PFSK-1 (cell line): ENCODE data around the gene EXOC6B.

Experiments
- FOXP2 ChIP-seq: optimal IDR thresholded peaks from 2 replicates; pipeline ENCODE3; 2011; ENCODE audit warnings: borderline replicate concordance, control low read depth, inconsistent platforms; ENCODE audit not compliant: insufficient read depth; ENCODE audit errors: extremely low read length, extremely low read depth
- POLR2AphosphoS5 ChIP-seq: IDR thresholded peaks from 2 replicates; pipeline ENCODE4 v1.6.1; 2012; ENCODE audit warnings: low read depth, mild to moderate bottlenecking, control low read depth, low read length, moderate library complexity
- REST ChIP-seq, 2 experiments: IDR thresholded peaks; 2 replicates each; pipeline versions ENCODE4 v1.6.1 to v1.8.0; 2011 to 2012; ENCODE audit warnings: low read depth in 2 of 2, low read length in 2 of 2, control low read depth in 1 of 2, inconsistent platforms in 1 of 2, mild to moderate bottlenecking in 1 of 2, moderate library complexity in 1 of 2; ENCODE audit not compliant: insufficient read depth in 1 of 2
- SIN3A ChIP-seq: IDR thresholded peaks from 2 replicates; pipeline ENCODE4 v1.6.1; 2012; ENCODE audit warnings: mild to moderate bottlenecking, low read length, moderate library complexity, borderline replicate concordance; ENCODE audit not compliant: insufficient read depth
- TAF1 ChIP-seq: IDR thresholded peaks from 2 replicates; pipeline ENCODE4 v1.6.1; 2012; ENCODE audit warnings: low read length, control low read depth, borderline replicate concordance; ENCODE audit not compliant: insufficient read depth

Gene EXOC6B

GRCh38 chr2:72412214-72412613, 413.6 kb downstream of the EXOC6B start:
- TF ChIP-seq REST (IDR thresholded peaks at IDR 0.05; ENCODE audit: insufficient read depth in 1 of 2, low read depth in 2 of 2, low read length in 2 of 2): no peak
- no peak for TF ChIP-seq POLR2AphosphoS5
- no peak for TF ChIP-seq TAF1
- TF ChIP-seq FOXP2: no peak

- TF ChIP-seq FOXP2 (no peak), SIN3A (no peak), POLR2AphosphoS5 (no peak), TAF1 (no peak)
These were observed 426.0 kb downstream of the EXOC6B start for GRCh38 chr2:72399879-72400278.

GRCh38 chr2:72395096-72395495, 430.7 kb downstream of the EXOC6B start:
- TF ChIP-seq TAF1: no peak
- no peak for TF ChIP-seq REST (IDR thresholded peaks at IDR 0.05; ENCODE audit: insufficient read depth in 1 of 2, low read depth in 2 of 2, low read length in 2 of 2)

- TF ChIP-seq TAF1 (no peak), REST (IDR thresholded peaks at IDR 0.05; ENCODE audit: insufficient read depth in 1 of 2, low read depth in 2 of 2, low read length in 2 of 2) (no peak), SIN3A (no peak), POLR2AphosphoS5 (no peak), FOXP2 (no peak)
These were observed 431.2 kb downstream of the EXOC6B start for GRCh38 chr2:72394541-72395070.

GRCh38 chr2:72389447-72389846, 436.4 kb downstream of the EXOC6B start:
- no peak for TF ChIP-seq POLR2AphosphoS5
- TF ChIP-seq SIN3A: no peak

GRCh38 chr2:72388263-72388662, 437.6 kb downstream of the EXOC6B start:
- TF ChIP-seq POLR2AphosphoS5: no peak
- no peak for TF ChIP-seq TAF1
- no peak for TF ChIP-seq FOXP2
- TF ChIP-seq REST (IDR thresholded peaks at IDR 0.05; ENCODE audit: insufficient read depth in 1 of 2, low read depth in 2 of 2, low read length in 2 of 2): no peak
- no peak for TF ChIP-seq SIN3A
